MM.1S (cell line): Measurements from ENCODE around the gene PLEKHA1.

Source experiments
- CTCF ChIP-seq: fragments of 300-600 bp; sonication (generic); IDR thresholded peaks from 2 replicates; pipeline ENCODE4 v1.5.1; 2016; ENCODE audit warnings: antibody characterized with exemption, low read length, mixed read lengths
- EZH2phosphoT487 ChIP-seq: fragments of 300-600 bp; sonication (generic); IDR thresholded peaks from 2 replicates; pipeline ENCODE4 v1.6.1; 2018; ENCODE audit warnings: antibody characterized with exemption, low read length

GRCh38 chr10:122466951-122467381 is 92.5 kb downstream of the PLEKHA1 start:
- TF ChIP-seq CTCF: no peak
- no peak for TF ChIP-seq EZH2phosphoT487
